A549 (cell line): ENCODE measurements around the gene ITIH6. TPM values are rescaled to one million over a fixed set of nuclear protein-coding genes. Genes with fewer than 3 reads are reported as not detected.

Experiments used
- ATAC-seq, 2 experiments: fragments of 200-7000 bp in 1 of 2; fragments of >200 bp in 1 of 2; cut with Nextera tagmentation in 1 of 2; cut with Tn5 transposase in 1 of 2; 3 replicates each; pipeline versions ENCODE4 v1.8.0 to v1.9.1; 2018 to 2020; ENCODE audit warnings: mild to moderate bottlenecking in 1 of 2, moderate library complexity in 1 of 2
- CTCF ChIA-PET: fragments of 300-600 bp; sonication (Branson Sonifier 250); formaldehyde crosslinking; extraction: SDS; loops from one replicate; lab custom pipeline; 2021; ENCODE audit warnings: antibody characterized with exemption, inconsistent platforms; lab: Yijun Ruan, JAX
- POLR2A ChIA-PET: fragments of 350-600 bp; formaldehyde crosslinking; extraction: SDS; loops from one replicate; lab custom pipeline; 2021; ENCODE audit warnings: antibody characterized with exemption, inconsistent platforms; lab: Yijun Ruan, JAX
- DNase-seq, 2 experiments: peaks; one replicate each; pipeline versions ENCODE4 v3.0.0 to v3.0.0-alpha.2; 2011 to 2016; ENCODE audit warnings: low read depth in 1 of 2, low spot score in 1 of 2
- FAIRE-seq: peaks from 2 replicates; lab custom pipeline; 2011; peaks lifted over from hg19 to GRCh38; lab: Jason Lieb, UNC
- H3K27ac ChIP-seq, 2 experiments: fragments of >200 bp; sonication (Bioruptor Twin); formaldehyde crosslinking; 3 replicates each; pipeline ENCODE4 v1.5.1; 2016 to 2017
- H3K4me1 ChIP-seq: fragments of >200 bp; sonication (Bioruptor Twin); formaldehyde crosslinking; 3 replicates; pipeline ENCODE4 v1.6.1; 2016
- H3K4me2 ChIP-seq: fragments of >200 bp; sonication (Bioruptor Twin); formaldehyde crosslinking; 3 replicates; pipeline ENCODE4 v1.6.1; 2016
- H3K4me3 ChIP-seq: fragments of >200 bp; sonication (Bioruptor Twin); formaldehyde crosslinking; 3 replicates; pipeline ENCODE4 v1.5.1; 2016
- H3K9me3 ChIP-seq: fragments of >200 bp; sonication (Bioruptor Twin); formaldehyde crosslinking; 3 replicates; pipeline ENCODE4 v1.6.1; 2016
- ATOH8 ChIP-seq: fragments of 250-450 bp; sonication (Bioruptor Pico); IDR thresholded peaks from 2 replicates; pipeline ENCODE4 v1.5.0; 2020; ENCODE audit warnings: low read depth, mild to moderate bottlenecking, moderate library complexity
- CBX2 ChIP-seq: fragments of 200-600 bp; sonication (generic); IDR thresholded peaks from 2 replicates; pipeline ENCODE4 v1.6.1; 2016; ENCODE audit warnings: low read depth, mild to moderate bottlenecking, borderline replicate concordance
- CBX8 ChIP-seq: fragments of 200-600 bp; sonication (generic); IDR thresholded peaks from 2 replicates; pipeline ENCODE4 v1.6.1; 2016
- CHD2 ChIP-seq: fragments of 150-350 bp; IDR thresholded peaks from 2 replicates; pipeline ENCODE4 v1.6.1; 2014; ENCODE audit warnings: low read length; ENCODE audit not compliant: partially characterized antibody
- CHD4 ChIP-seq: fragments of 200-600 bp; sonication (generic); IDR thresholded peaks from 2 replicates; pipeline ENCODE4 v1.6.1; 2016; ENCODE audit warnings: antibody characterized with exemption, mild to moderate bottlenecking, borderline replicate concordance
- ESRRA ChIP-seq: fragments of 150-350 bp; IDR thresholded peaks from 2 replicates; pipeline ENCODE4 v1.6.1; 2014; ENCODE audit warnings: mild to moderate bottlenecking, low read length, borderline replicate concordance
- FOSB ChIP-seq: fragments of 250-450 bp; sonication (Bioruptor Pico); IDR thresholded peaks from 2 replicates; pipeline ENCODE4 v1.5.0; 2020; ENCODE audit warnings: mild to moderate bottlenecking, moderate library complexity
- FOSL2 ChIP-seq, 2 experiments: fragments of 450-650 bp in 1 of 2; fragments of >200 bp in 1 of 2; sonication (Bioruptor Twin) in 1 of 2; formaldehyde crosslinking; IDR thresholded peaks; 2 replicates each; pipeline versions ENCODE4 v1.5.0 to v1.6.1; 2016 to 2020; ENCODE audit warnings: mild to moderate bottlenecking in 1 of 2, moderate library complexity in 1 of 2
- FOXS1 ChIP-seq: fragments of 250-450 bp; sonication (Bioruptor Pico); IDR thresholded peaks from 2 replicates; pipeline ENCODE4 v1.5.0; 2020; ENCODE audit warnings: mild to moderate bottlenecking, moderate library complexity
- GATA3 ChIP-seq: IDR thresholded peaks from 2 replicates; pipeline ENCODE4 v1.6.1; 2012; ENCODE audit warnings: borderline replicate concordance
- HOXB13 ChIP-seq: fragments of 250-450 bp; sonication (Bioruptor Pico); IDR thresholded peaks from 2 replicates; pipeline ENCODE4 v1.5.0; 2020; ENCODE audit warnings: low read depth, mild to moderate bottlenecking, moderate library complexity
- JUN ChIP-seq, 2 experiments: fragments of >200 bp; sonication (Bioruptor Twin); formaldehyde crosslinking; IDR thresholded peaks; 2 replicates in 1 of 2; 3 replicates in 1 of 2; pipeline ENCODE4 v1.6.1; 2016 to 2017
- KDM1A ChIP-seq: fragments of 200-600 bp; sonication (generic); IDR thresholded peaks from 2 replicates; pipeline ENCODE4 v1.6.1; 2016; ENCODE audit warnings: low read depth, mild to moderate bottlenecking
- KDM5A ChIP-seq: fragments of 200-600 bp; sonication (generic); IDR thresholded peaks from 2 replicates; pipeline ENCODE4 v1.6.1; 2016; ENCODE audit warnings: antibody characterized with exemption, mild to moderate bottlenecking
- MAFK ChIP-seq: fragments of 450-650 bp; IDR thresholded peaks from 2 replicates; pipeline ENCODE4 v1.6.1; 2014; ENCODE audit not compliant: partially characterized antibody
- MAZ ChIP-seq: fragments of 150-350 bp; IDR thresholded peaks from 2 replicates; pipeline ENCODE4 v1.6.1; 2014; ENCODE audit warnings: antibody characterized with exemption, low read depth, low read length, borderline replicate concordance
- MYC ChIP-seq: IDR thresholded peaks from 2 replicates; pipeline ENCODE4 v1.6.1; 2012; ENCODE audit warnings: mild to moderate bottlenecking, inconsistent platforms, low read length, improper control_type of control experiment, borderline replicate concordance
- NFE2L2 ChIP-seq: fragments of 150-350 bp; conservative IDR thresholded peaks from 2 replicates; pipeline ENCODE4 v1.6.1; 2014; ENCODE audit warnings: low read length
- NPAS2 ChIP-seq: fragments of 250-450 bp; sonication (Bioruptor Pico); IDR thresholded peaks from 2 replicates; pipeline ENCODE4 v1.8.0; 2022; ENCODE audit warnings: mild to moderate bottlenecking, moderate library complexity, borderline replicate concordance
- PHF8 ChIP-seq: fragments of 200-600 bp; sonication (generic); IDR thresholded peaks from 2 replicates; pipeline ENCODE4 v1.6.1; 2016; ENCODE audit warnings: low read depth, mild to moderate bottlenecking, antibody characterized with exemption, moderate library complexity, borderline replicate concordance
- POLR2AphosphoS2 ChIP-seq: conservative IDR thresholded peaks from 2 replicates; pipeline ENCODE4 v1.6.1; 2012; ENCODE audit warnings: low read length, improper control_type of control experiment, inconsistent platforms
- RAD21 ChIP-seq, 2 experiments: fragments of >200 bp in 1 of 2; sonication (Bioruptor Twin) in 1 of 2; formaldehyde crosslinking in 1 of 2; IDR thresholded peaks in 1 of 2; conservative IDR thresholded peaks in 1 of 2; 2 replicates in 1 of 2; 3 replicates in 1 of 2; pipeline ENCODE4 v1.6.1; 2012 to 2018; ENCODE audit warnings: inconsistent platforms in 1 of 2
- RARB ChIP-seq: fragments of 250-450 bp; sonication (Bioruptor Pico); IDR thresholded peaks from 2 replicates; pipeline ENCODE4 v1.8.0; 2021; ENCODE audit warnings: mild to moderate bottlenecking, moderate library complexity
- RFX5 ChIP-seq: fragments of 450-650 bp; IDR thresholded peaks from 2 replicates; pipeline ENCODE4 v1.7.1; 2014; ENCODE audit warnings: antibody characterized with exemption, mild to moderate bottlenecking, moderate library complexity
- RNF2 ChIP-seq: fragments of 200-600 bp; sonication (generic); IDR thresholded peaks from 2 replicates; pipeline ENCODE4 v1.6.1; 2016; ENCODE audit warnings: low read depth, mild to moderate bottlenecking, antibody characterized with exemption, moderate library complexity, borderline replicate concordance
- SMC3 ChIP-seq: fragments of >200 bp; sonication (Bioruptor Twin); formaldehyde crosslinking; IDR thresholded peaks from 3 replicates; pipeline ENCODE4 v1.6.1; 2018; ENCODE audit warnings: inconsistent platforms
- SREBF2 ChIP-seq: fragments of 450-650 bp; IDR thresholded peaks from 2 replicates; pipeline ENCODE4 v1.6.1; 2014; ENCODE audit warnings: mild to moderate bottlenecking, moderate library complexity
- TFCP2L1 ChIP-seq: fragments of 250-450 bp; sonication (Bioruptor Pico); IDR thresholded peaks from 2 replicates; pipeline ENCODE4 v1.5.0; 2021; ENCODE audit warnings: mild to moderate bottlenecking
- TP53 ChIP-seq: fragments of 250-450 bp; sonication (Bioruptor Pico); IDR thresholded peaks from 2 replicates; pipeline ENCODE4 v1.5.0; 2021; ENCODE audit warnings: mild to moderate bottlenecking, moderate library complexity
- ZC3H11A ChIP-seq: fragments of 450-650 bp; IDR thresholded peaks from 2 replicates; pipeline ENCODE4 v1.6.1; 2014; ENCODE audit warnings: antibody characterized with exemption, mild to moderate bottlenecking
- ZNF302 ChIP-seq: fragments of 250-450 bp; sonication (Bioruptor Pico); IDR thresholded peaks from 2 replicates; pipeline ENCODE4 v1.9.0; 2021; ENCODE audit warnings: inconsistent platforms, mild to moderate bottlenecking, moderate library complexity
- ZSCAN20 ChIP-seq: fragments of 250-450 bp; sonication (Bioruptor Pico); IDR thresholded peaks from 2 replicates; pipeline ENCODE4 v1.8.0; 2022; ENCODE audit warnings: mild to moderate bottlenecking, moderate library complexity
- WGBS: methylation state at CpG from one replicate; pipeline ENCODE4 v1.1.6; 2017; ENCODE audit errors: missing lambda C conversion rate; 5-methylcytosine and 5-hydroxymethylcytosine counted together
- polyA plus RNA-seq, 4 experiments: library from polyadenylated mRNA; depleted of rRNA in 3 of 4; stranded (reverse); fragments of >200 nt; fragmentation: RNase III in 1 of 4; extraction: RNeasy Plus Mini Kit Qiagen cat#74134 plus additional on column Dnase treatment in 1 of 4; gene quantifications; 2 replicates in 3 of 4; 3 replicates in 1 of 4; pipeline ENCODE4 v1.2.3, GENCODE V29; 2011 to 2017
- TF ChIP-seq, protein P1 (sequence below): IDR thresholded peaks from 2 replicates; pipeline ENCODE4 v1.6.1; 2012; ENCODE audit warnings: low read depth, borderline replicate concordance
- TF ChIP-seq, protein P2 (sequence below): fragments of >200 bp; sonication (Bioruptor Twin); formaldehyde crosslinking; IDR thresholded peaks from 3 replicates; pipeline ENCODE4 v1.6.1; 2016

Gene ITIH6
- polyA plus RNA-seq, 2 of the 4 experiments (the other 2 are of a cell fraction), result 0.04 TPM; not detected in 1

DNA sequence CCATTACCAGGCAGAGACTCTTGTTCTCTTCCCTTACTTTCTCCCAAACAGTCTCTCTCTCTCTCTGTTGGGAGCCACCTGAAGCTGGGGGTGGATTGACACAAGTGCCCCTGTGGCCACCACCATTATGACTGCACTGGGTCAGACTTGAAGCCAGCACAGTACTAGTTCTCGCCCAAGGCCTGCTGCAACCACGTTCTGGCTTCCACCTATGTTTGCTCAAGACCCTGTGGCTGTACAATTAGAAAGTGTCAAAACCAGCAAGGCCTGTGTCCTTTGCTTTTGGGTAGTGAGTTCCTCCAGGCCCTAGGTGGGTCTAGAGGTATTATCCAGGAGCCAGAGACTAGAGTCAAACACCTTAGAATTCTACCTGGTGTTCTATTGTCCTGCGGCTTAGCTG, 40.5 kb upstream of the ITIH6 start:
- Histone ChIP-seq H3K9me3 (no peaks in the 10 kb centered on the region), H3K4me1 (no peaks in the 10 kb centered on the region), H3K27ac (no peak overlapping the region), H3K4me3 (no peak overlapping the region), H3K4me2 (no peak overlapping the region)
- FAIRE-seq (no peak), ATAC-seq (no peak), DNase-seq (no peak)
- 28% methylated on average over 3 of the region's 3 CpGs for WGBS
- POLR2A ChIA-PET, result no interaction called here
- CTCF ChIA-PET, result interaction anchor here (0.6 kb wide), 1 partner anchor 34 kb away, joined by 3 read pairs; no protein-coding TSS in a partner anchor
- TF ChIP-seq MYC (no peak), FOSB (CRISPR knock-in tag) (no peak), KDM1A (no peak), ATOH8 (CRISPR knock-in tag) (no peak), TP53 (CRISPR knock-in tag) (no peak), RFX5 (no peak), GATA3 (no peak), FOXS1 (CRISPR knock-in tag) (no peak), JUN (IDR thresholded peaks at IDR 0.05) (no peak), ESRRA (no peak), PHF8 (no peak), POLR2AphosphoS2 (no peak), ZC3H11A (no peak), CHD2 (no peak), FOSL2 (IDR thresholded peaks at IDR 0.05) (no peak), FOSL2 (CRISPR knock-in tag; IDR thresholded peaks at IDR 0.05) (no peak)
- TF ChIP-seq, protein P1, sequence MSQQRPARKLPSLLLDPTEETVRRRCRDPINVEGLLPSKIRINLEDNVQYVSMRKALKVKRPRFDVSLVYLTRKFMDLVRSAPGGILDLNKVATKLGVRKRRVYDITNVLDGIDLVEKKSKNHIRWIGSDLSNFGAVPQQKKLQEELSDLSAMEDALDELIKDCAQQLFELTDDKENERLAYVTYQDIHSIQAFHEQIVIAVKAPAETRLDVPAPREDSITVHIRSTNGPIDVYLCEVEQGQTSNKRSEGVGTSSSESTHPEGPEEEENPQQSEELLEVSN, result no peak

DNA sequence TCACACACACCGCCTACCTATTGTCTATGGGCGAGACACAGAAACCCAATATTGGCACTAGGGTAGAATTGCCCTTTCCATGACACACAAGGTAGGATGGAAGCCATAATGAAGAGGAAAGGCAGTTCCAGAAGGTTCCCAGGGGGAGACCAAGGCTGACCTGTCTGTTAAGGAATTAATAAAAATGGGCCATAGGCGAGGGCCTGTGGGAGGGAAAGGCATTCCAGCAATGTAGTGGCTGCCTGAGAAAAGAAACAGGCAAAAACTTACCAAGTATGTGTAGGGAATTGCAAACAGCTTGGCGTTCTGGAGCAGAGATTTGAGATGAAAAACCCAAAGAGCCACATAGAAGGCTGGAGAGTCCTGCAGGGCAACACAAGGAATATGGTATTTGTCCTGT, 28.5 kb upstream of the ITIH6 start:
- ChIA-PET CTCF (no interaction called here), POLR2A (no interaction called here)
- H3K4me2 ChIP-seq, result no peak overlapping the region
- WGBS, result 14% methylated on average over 3 of the region's 4 CpGs
- FAIRE-seq (no peak), ATAC-seq (no peak)
- H3K9me3 ChIP-seq, result no peaks in the 10 kb centered on the region
- no peak overlapping the region for H3K4me3 ChIP-seq
- TF ChIP-seq ZNF302 (no peak), ESRRA (no peak), MAZ (no peak), RAD21 (conservative IDR thresholded peaks at IDR 0.05 in 1 of 2, IDR thresholded peaks at IDR 0.05 in 1 of 2) (no peak), CHD4 (no peak), POLR2AphosphoS2 (no peak)
- TF ChIP-seq, all 56 proteins: peak for 0
- H3K27ac ChIP-seq, result no peak overlapping the region
- DNase-seq, result no peak
- H3K4me1 ChIP-seq, result no peaks in the 10 kb centered on the region

DNA sequence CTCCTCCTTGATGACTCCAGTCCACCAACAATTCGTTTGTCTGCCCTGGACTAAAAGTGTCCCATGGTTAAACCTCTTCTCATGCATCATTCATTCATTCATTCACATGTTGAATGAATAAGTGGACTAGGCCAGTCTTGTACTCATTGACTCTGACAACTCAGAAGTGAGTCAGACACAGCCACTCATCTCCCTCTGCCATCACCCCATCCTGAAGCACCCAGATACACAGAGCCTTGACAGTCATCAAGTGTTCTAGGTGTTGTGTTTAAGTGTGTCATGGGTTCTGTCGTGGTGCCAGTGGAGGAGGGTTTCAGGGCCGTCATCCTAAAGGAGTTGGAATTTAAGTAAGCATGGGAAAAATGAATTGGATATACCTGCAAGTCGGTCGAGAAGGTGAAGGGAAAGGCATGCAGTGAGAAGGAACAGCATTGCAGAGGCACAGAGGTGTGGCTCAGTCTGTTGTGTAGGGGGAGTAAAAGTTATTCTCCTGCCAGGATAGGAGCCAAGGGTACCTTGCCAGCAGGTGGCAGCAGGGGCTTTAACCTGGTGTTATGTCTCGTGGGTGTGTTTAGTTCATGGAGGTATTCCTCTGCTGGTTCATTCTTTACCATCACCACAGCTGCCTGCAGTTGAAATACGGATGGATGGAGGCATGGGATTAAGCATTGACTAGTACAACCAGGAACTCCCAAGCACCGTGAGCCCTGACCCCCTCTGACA, 27.8 kb upstream of the ITIH6 start:
- no peak overlapping the region for H3K4me3 ChIP-seq
- H3K4me1 ChIP-seq, result no peaks in the 10 kb centered on the region
- peak in 1 of 2 experiments; percentile 5 for DNase-seq
- ATAC-seq, result peak in 1 of 2 experiments; percentile 68; a peak in 2 of 6 replicates
- ChIA-PET CTCF (no interaction called here), POLR2A (no interaction called here)
- no peaks in the 10 kb centered on the region for H3K9me3 ChIP-seq
- 19% methylated on average over 8 of the region's 8 CpGs for WGBS
- H3K27ac ChIP-seq, result no peak overlapping the region
- no peak for FAIRE-seq
- H3K4me2 ChIP-seq, result no peak overlapping the region
- TF ChIP-seq KDM5A, result no peak
- no peak for TF ChIP-seq HOXB13 (CRISPR knock-in tag)
- TF ChIP-seq NPAS2 (CRISPR knock-in tag), result no peak
- TF ChIP-seq, protein P2, sequence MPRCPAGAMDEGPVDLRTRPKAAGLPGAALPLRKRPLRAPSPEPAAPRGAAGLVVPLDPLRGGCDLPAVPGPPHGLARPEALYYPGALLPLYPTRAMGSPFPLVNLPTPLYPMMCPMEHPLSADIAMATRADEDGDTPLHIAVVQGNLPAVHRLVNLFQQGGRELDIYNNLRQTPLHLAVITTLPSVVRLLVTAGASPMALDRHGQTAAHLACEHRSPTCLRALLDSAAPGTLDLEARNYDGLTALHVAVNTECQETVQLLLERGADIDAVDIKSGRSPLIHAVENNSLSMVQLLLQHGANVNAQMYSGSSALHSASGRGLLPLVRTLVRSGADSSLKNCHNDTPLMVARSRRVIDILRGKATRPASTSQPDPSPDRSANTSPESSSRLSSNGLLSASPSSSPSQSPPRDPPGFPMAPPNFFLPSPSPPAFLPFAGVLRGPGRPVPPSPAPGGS, result no peak
- TF ChIP-seq TFCP2L1 (CRISPR knock-in tag), result no peak
- TF ChIP-seq KDM1A, result no peak
- TF ChIP-seq CBX2, result no peak
- no peak for TF ChIP-seq ZC3H11A
- no peak for TF ChIP-seq SMC3
- no peak for TF ChIP-seq CBX8
- no peak for TF ChIP-seq ZSCAN20
- no peak for TF ChIP-seq MYC
- no peak for TF ChIP-seq SREBF2
- no peak for TF ChIP-seq NFE2L2
- TF ChIP-seq MAFK, result no peak
- no peak for TF ChIP-seq ZNF302
- no peak for TF ChIP-seq RNF2
- no peak for TF ChIP-seq RARB (CRISPR knock-in tag)
